ENCODE results near the gene SLC1A6.
"Not testable (repeated sequence)": the region's sequence is repeated elsewhere in the genome, so short reads cannot be mapped to it uniquely, and the experiment has no call there.

Gene SLC1A6

GRCh38 chr19:14979476-14980255 lies at the start of gene SLC1A6:
TSS of gene SLC1A6 (minus strand) at chr19:14979864. CDS start at chr19:14972910, 6,954 bp downstream.
- DNase-seq (ENCODE audit: low read depth in 2 of 2) = no peak

- no peak for DNase-seq (ENCODE audit: low read depth in 2 of 2)
Measured at GRCh38 chr19:15028490-15028889, 48.8 kb upstream of the SLC1A6 start.

GRCh38 chr19:15025217-15025616 lies 45.6 kb upstream of the SLC1A6 start:
- no peak for DNase-seq (ENCODE audit: low read depth in 2 of 2)

- no peak for DNase-seq (ENCODE audit: low read depth in 2 of 2)
Measured at GRCh38 chr19:15022752-15023151, 43.1 kb upstream of the SLC1A6 start.

- no peak for DNase-seq (ENCODE audit: low read depth in 2 of 2)
Measured at GRCh38 chr19:15021286-15022007, 41.8 kb upstream of the SLC1A6 start.

GRCh38 chr19:15018836-15019235 lies 39.2 kb upstream of the SLC1A6 start:
- not testable (repeated sequence) for DNase-seq (ENCODE audit: low read depth in 2 of 2)

GRCh38 chr19:15015946-15016542 lies 36.4 kb upstream of the SLC1A6 start:
- DNase-seq (ENCODE audit: low read depth in 2 of 2) = no peak

- no peak for DNase-seq (ENCODE audit: low read depth in 2 of 2)
Measured at GRCh38 chr19:15014579-15014978, 34.9 kb upstream of the SLC1A6 start.

GRCh38 chr19:15010501-15011300 lies 31.0 kb upstream of the SLC1A6 start:
- no peak for DNase-seq (ENCODE audit: low read depth in 2 of 2)

- no peak for DNase-seq (ENCODE audit: low read depth in 2 of 2)
Measured at GRCh38 chr19:15008308-15008707, 28.6 kb upstream of the SLC1A6 start.

GRCh38 chr19:14997981-14998380 lies 18.3 kb upstream of the SLC1A6 start:
- DNase-seq (ENCODE audit: low read depth in 2 of 2) = no peak

- DNase-seq (ENCODE audit: low read depth in 2 of 2) = no peak
Measured at GRCh38 chr19:14992780-14993179, 13.1 kb upstream of the SLC1A6 start.

GRCh38 chr19:14985133-14985532 lies 5.5 kb upstream of the SLC1A6 start:
- no peak for DNase-seq (ENCODE audit: low read depth in 2 of 2)

GRCh38 chr19:14978161-14978776 lies 1.4 kb downstream of the SLC1A6 start:
- DNase-seq (ENCODE audit: low read depth in 2 of 2) = no peak

- DNase-seq (ENCODE audit: low read depth in 2 of 2) = no peak
Measured at GRCh38 chr19:14977128-14977527, 2.5 kb downstream of the SLC1A6 start.

GRCh38 chr19:14974488-14974887 lies 5.2 kb downstream of the SLC1A6 start:
- no peak for DNase-seq (ENCODE audit: low read depth in 2 of 2)

GRCh38 chr19:14972676-14973075 lies 7.0 kb downstream of the SLC1A6 start:
- DNase-seq (ENCODE audit: low read depth in 2 of 2) = no peak

- no peak for DNase-seq (ENCODE audit: low read depth in 2 of 2)
Measured at GRCh38 chr19:14971474-14971873, 8.2 kb downstream of the SLC1A6 start.

- DNase-seq (ENCODE audit: low read depth in 2 of 2) = no peak
Measured at GRCh38 chr19:14968247-14968646, 11.4 kb downstream of the SLC1A6 start.

GRCh38 chr19:14961956-14962685 lies 17.5 kb downstream of the SLC1A6 start:
- DNase-seq (ENCODE audit: low read depth in 2 of 2) = no peak

- DNase-seq (ENCODE audit: low read depth in 2 of 2) = no peak
Measured at GRCh38 chr19:14959263-14959662, 20.4 kb downstream of the SLC1A6 start.

Data from fibroblast of skin of left biceps (primary cell).